MM.1S (cell line): Measurements from ENCODE around the gene DCHS1.

ENCODE experiments used
- DNase-seq: peaks from one replicate; pipeline ENCODE4 v3.0.0-alpha.2; 2015
- H2AFZ ChIP-seq: fragments of 300-600 bp; sonication (generic); 2 replicates; pipeline ENCODE4 v1.6.0; 2016; ENCODE audit warnings: antibody characterized with exemption, low read length
- H3F3A ChIP-seq: fragments of 300-600 bp; sonication (generic); 2 replicates; pipeline ENCODE4 v1.6.1; 2016; ENCODE audit warnings: mild to moderate bottlenecking, antibody characterized with exemption, low read length, moderate library complexity, mixed read lengths; ENCODE audit not compliant: insufficient read depth
- H3K27ac ChIP-seq: fragments of 300-600 bp; sonication (generic); 2 replicates; pipeline ENCODE4 v1.5.1; 2016; ENCODE audit warnings: mild to moderate bottlenecking, low read length
- H3K27me3 ChIP-seq: fragments of 300-600 bp; sonication (generic); replicated peaks from 2 replicates; pipeline ENCODE4 v1.6.0; 2016; ENCODE audit warnings: low read length; ENCODE audit not compliant: insufficient read depth
- H3K36me3 ChIP-seq: fragments of 300-600 bp; sonication (generic); replicated peaks from 2 replicates; pipeline ENCODE4 v1.6.1; 2016; ENCODE audit warnings: mild to moderate bottlenecking, low read length, mixed read lengths; ENCODE audit not compliant: insufficient read depth
- H3K4me1 ChIP-seq: fragments of 300-600 bp; sonication (generic); 2 replicates; pipeline ENCODE4 v1.6.1; 2016; ENCODE audit warnings: low read length, mixed read lengths
- H3K4me2 ChIP-seq: fragments of 300-600 bp; sonication (generic); 2 replicates; pipeline ENCODE4 v1.6.0; 2016; ENCODE audit warnings: low read depth, low read length
- H3K4me3 ChIP-seq: fragments of 300-600 bp; sonication (generic); 2 replicates; pipeline ENCODE4 v1.5.1; 2016; ENCODE audit warnings: low read length, mixed read lengths
- H3K79me2 ChIP-seq: fragments of 300-600 bp; sonication (generic); 2 replicates; pipeline ENCODE4 v1.6.1; 2016; ENCODE audit warnings: mixed run types, low read length, mixed read lengths
- H3K9ac ChIP-seq: fragments of 300-600 bp; sonication (generic); 2 replicates; pipeline ENCODE4 v1.6.1; 2016; ENCODE audit warnings: low read length, mixed read lengths
- H3K9me2 ChIP-seq: fragments of 300-600 bp; sonication (generic); replicated peaks from 2 replicates; pipeline ENCODE4 v1.6.1; 2016; ENCODE audit warnings: mild to moderate bottlenecking, low read length, mixed read lengths; ENCODE audit not compliant: insufficient read depth
- H3K9me3 ChIP-seq: fragments of 300-600 bp; sonication (generic); replicated peaks from 2 replicates; pipeline ENCODE4 v1.6.1; 2016; ENCODE audit warnings: mild to moderate bottlenecking, low read length, mixed read lengths; ENCODE audit not compliant: insufficient read depth
- H4K20me1 ChIP-seq: fragments of 300-600 bp; sonication (generic); 2 replicates; pipeline ENCODE4 v1.6.1; 2016; ENCODE audit warnings: mild to moderate bottlenecking, low read length, moderate library complexity, mixed read lengths; ENCODE audit not compliant: insufficient read depth
- CTCF ChIP-seq: fragments of 300-600 bp; sonication (generic); IDR thresholded peaks from 2 replicates; pipeline ENCODE4 v1.5.1; 2016; ENCODE audit warnings: antibody characterized with exemption, low read length, mixed read lengths
- EZH2 ChIP-seq: fragments of 300-600 bp; sonication (generic); optimal IDR thresholded peaks from 2 replicates; pipeline ENCODE3; 2017; ENCODE audit warnings: low read depth, mild to moderate bottlenecking, antibody characterized with exemption, low read length, mixed read lengths
- EZH2phosphoT487 ChIP-seq: fragments of 300-600 bp; sonication (generic); IDR thresholded peaks from 2 replicates; pipeline ENCODE4 v1.6.1; 2018; ENCODE audit warnings: antibody characterized with exemption, low read length

The DCHS1 gene

GRCh38 chr11:6650104-6650503 lies 5.5 kb downstream of the DCHS1 start:
- no peak for TF ChIP-seq CTCF
- no peak for TF ChIP-seq EZH2
- TF ChIP-seq EZH2phosphoT487 = no peak
- no peak overlapping the region for H3K27ac ChIP-seq
- H2AFZ ChIP-seq = no peak overlapping the region
- peaks cover 27% of the 10 kb centered on the region; the same call in 1 of the 2 replicates for H3K27me3 ChIP-seq
- H4K20me1 ChIP-seq = no peaks in the 10 kb centered on the region
- DNase-seq = no peak
- H3K9me2 ChIP-seq = no peaks in the 10 kb centered on the region
- no peak overlapping the region for H3K4me3 ChIP-seq
- H3F3A ChIP-seq = no peaks in the 10 kb centered on the region
- H3K9ac ChIP-seq = no peak overlapping the region
- H3K9me3 ChIP-seq = no peaks in the 10 kb centered on the region
- H3K4me1 ChIP-seq = no peaks in the 10 kb centered on the region
- no peak overlapping the region for H3K4me2 ChIP-seq
- no peaks in the 10 kb centered on the region for H3K36me3 ChIP-seq
- no peaks in the 10 kb centered on the region for H3K79me2 ChIP-seq

GRCh38 chr11:6648501-6648900 lies 7.1 kb downstream of the DCHS1 start:
- Histone ChIP-seq H3K9ac (no peak overlapping the region), H4K20me1 (no peaks in the 10 kb centered on the region), H3K27me3 (peaks cover 25% of the 10 kb centered on the region; the same call in 1 of the 2 replicates), H3K4me3 (no peak overlapping the region), H3K4me2 (no peak overlapping the region), H3K36me3 (no peaks in the 10 kb centered on the region), H3F3A (no peaks in the 10 kb centered on the region), H3K4me1 (no peaks in the 10 kb centered on the region), H3K9me3 (no peaks in the 10 kb centered on the region), H3K9me2 (no peaks in the 10 kb centered on the region), H2AFZ (no peak overlapping the region), H3K27ac (no peak overlapping the region), H3K79me2 (no peaks in the 10 kb centered on the region)
- no peak for DNase-seq
- TF ChIP-seq EZH2 (no peak), EZH2phosphoT487 (no peak), CTCF (no peak)

GRCh38 chr11:6647836-6648235 lies 7.8 kb downstream of the DCHS1 start:
- TF ChIP-seq EZH2phosphoT487 (no peak), EZH2 (no peak), CTCF (no peak)
- Histone ChIP-seq H3K36me3 (no peaks in the 10 kb centered on the region), H3K4me3 (no peak overlapping the region), H2AFZ (no peak overlapping the region), H3K27ac (no peak overlapping the region), H3K4me2 (no peak overlapping the region), H3K79me2 (no peaks in the 10 kb centered on the region), H3K27me3 (peaks cover 18% of the 10 kb centered on the region; the same call in 1 of the 2 replicates), H3F3A (no peaks in the 10 kb centered on the region), H3K9me2 (no peaks in the 10 kb centered on the region), H4K20me1 (no peaks in the 10 kb centered on the region), H3K4me1 (no peaks in the 10 kb centered on the region), H3K9ac (no peak overlapping the region), H3K9me3 (no peaks in the 10 kb centered on the region)
- DNase-seq = no peak
